ENCODE measurements around the gene PCDHGB2. TPM values are rescaled to one million over a fixed set of nuclear protein-coding genes. Genes with fewer than 3 reads are reported as not detected.
"Not testable (repeated sequence)": the region's sequence is repeated elsewhere in the genome, so short reads cannot be mapped to it uniquely, and the experiment has no call there.

Gene PCDHGB2
- 1.4 and 2.2 TPM in 2 replicates for total RNA-seq (2014; rRNA removed)
- Bru-seq, nascent RNA: percentile 69 among the genes with signal in this experiment
- BruChase-seq, experiment 1, labeled RNA remaining after a 6-hour chase: percentile 89 among the genes with signal in this experiment
- percentile 93 among the genes with signal in this experiment for BruChase-seq, experiment 2, labeled RNA remaining after a 2-hour chase
- long read RNA-seq, full-length matches to known transcripts: 9 of 9 reads
- long read RNA-seq, partial matches to known transcripts: 0 of 9 reads
- long read RNA-seq, other reads (novel, unspliced or antisense): 0 of 9 reads

GRCh38 chr5:141359790-141360426 is at the start of gene PCDHGB2:
Gene PCDHGB2, plus strand, starts transcription at chr5:141359994. Its CDS starts 142 bp downstream, at chr5:141360136.
- H3F3A ChIP-seq (ENCODE audit: low read length, unreplicated experiment): no peaks in the 10 kb centered on the region
- intact Hi-C loops (cut with micrococcal nuclease): loop anchor here (1.0 to 5.0 kb wide), 2 partner anchors 200 to 268 kb away; partner anchors contain the start of gene PCDHB2
- peak within 1 kb of the TSS; percentile 94 for H2AFZ ChIP-seq (ENCODE audit: low read length)
- H3K36me3 ChIP-seq (ENCODE audit: low read depth, low read length): no peaks in the 10 kb centered on the region
- TSS peak; percentile 36 for BruUV-seq (replicated peaks)
- H3K9me3 ChIP-seq (ENCODE audit: low read length): no peaks in the 10 kb centered on the region; the same call in 1 of the 2 replicates
- H3K4me2 ChIP-seq (ENCODE audit: low read length): peak within 1 kb of the TSS; percentile 80
- ATAC-seq: peak; percentile 62
- H3K4me3 ChIP-seq (ENCODE audit: low read length): peak within 1 kb of the TSS; percentile 69
- peak within 1 kb of the TSS; percentile 53 for H3K9ac ChIP-seq (ENCODE audit: low read length)
- peak; percentile 63 for DNase-seq
- 0 out of 2 replicates have a peak within 1 kb of the TSS, but pooled peaks have one; percentile 23 for H3K27ac ChIP-seq (ENCODE audit: low read length)
- CTCF ChIA-PET: interaction anchor here (0.6 to 1.1 kb wide), 2 partner anchors 201 to 204 kb away, joined by 4 to 5 read pairs; no protein-coding TSS in a partner anchor
- H3K79me2 ChIP-seq (ENCODE audit: low read length): no peaks in the 10 kb centered on the region
- no peaks in the 10 kb centered on the region for H3K27me3 ChIP-seq (ENCODE audit: low read length)
- H3K9me2 ChIP-seq (replicated peaks; ENCODE audit: low read length): no peaks in the 10 kb centered on the region
- peak; percentile 67; the same call in 1 of the 2 replicates for TF ChIP-seq CTCF (conservative IDR thresholded peaks at IDR 0.05; ENCODE audit: low read depth, low read length)
- no peak for TF ChIP-seq EZH2phosphoT487 (IDR thresholded peaks at IDR 0.05; ENCODE audit: borderline replicate concordance, low read length)
- POLR2A ChIA-PET (ENCODE audit: unreplicated experiment): no interaction called here
- H3K4me1 ChIP-seq (ENCODE audit: insufficient read depth, low read length): 0 out of 2 replicates have a peak, but pooled peaks cover 3% of the 10 kb centered on the region
- no peaks in the 10 kb centered on the region for H4K20me1 ChIP-seq (ENCODE audit: low read length)

- ChIA-PET CTCF (no interaction called here), POLR2A (ENCODE audit: unreplicated experiment) (no interaction called here)
- ATAC-seq: no peak
- Histone ChIP-seq H3K27me3 (ENCODE audit: low read length) (no peaks in the 10 kb centered on the region), H3K9me2 (replicated peaks; ENCODE audit: low read length) (no peaks in the 10 kb centered on the region), H3K9me3 (ENCODE audit: low read length) (peaks cover 14% of the 10 kb centered on the region), H3K79me2 (ENCODE audit: low read length) (peaks cover 10% of the 10 kb centered on the region), H3K4me1 (ENCODE audit: insufficient read depth, low read length) (no peaks in the 10 kb centered on the region), H4K20me1 (ENCODE audit: low read length) (no peaks in the 10 kb centered on the region), H3K27ac (ENCODE audit: low read length) (no peak overlapping the region), H2AFZ (ENCODE audit: low read length) (no peak overlapping the region), H3K36me3 (ENCODE audit: low read depth, low read length) (peaks cover 21% of the 10 kb centered on the region), H3K4me3 (ENCODE audit: low read length) (no peak overlapping the region), H3K9ac (ENCODE audit: low read length) (no peak overlapping the region), H3F3A (ENCODE audit: low read length, unreplicated experiment) (no peaks in the 10 kb centered on the region), H3K4me2 (ENCODE audit: low read length) (no peak overlapping the region)
- no peak for TF ChIP-seq EZH2 (IDR thresholded peaks at IDR 0.05; ENCODE audit: low read length, unreplicated experiment)
- no peak for TF ChIP-seq EZH2phosphoT487 (IDR thresholded peaks at IDR 0.05; ENCODE audit: borderline replicate concordance, low read length)
- TF ChIP-seq CTCF (conservative IDR thresholded peaks at IDR 0.05; ENCODE audit: low read depth, low read length): no peak
- DNase-seq: no peak
- BruUV-seq (replicated peaks): no TSS peak
- intact Hi-C loops (cut with micrococcal nuclease): no loop called here
Observed at GRCh38 chr5:141313711-141314110, 46.1 kb upstream of the PCDHGB2 start.

- intact Hi-C loops (cut with micrococcal nuclease); H2AFZ ChIP-seq (ENCODE audit: low read length); H3K4me2 ChIP-seq (ENCODE audit: low read length); H3K27me3 ChIP-seq (ENCODE audit: low read length); H3F3A ChIP-seq (ENCODE audit: low read length, unreplicated experiment); H3K4me1 ChIP-seq (ENCODE audit: insufficient read depth, low read length); ATAC-seq; CTCF ChIA-PET; H3K9ac ChIP-seq (ENCODE audit: low read length); H3K27ac ChIP-seq (ENCODE audit: low read length); H3K9me2 ChIP-seq (replicated peaks; ENCODE audit: low read length); H3K4me3 ChIP-seq (ENCODE audit: low read length); H4K20me1 ChIP-seq (ENCODE audit: low read length); DNase-seq; POLR2A ChIA-PET (ENCODE audit: unreplicated experiment); BruUV-seq (replicated peaks): not testable (repeated sequence)
- peaks cover 28% of the 10 kb centered on the region for H3K79me2 ChIP-seq (ENCODE audit: low read length)
- peaks cover 33% of the 10 kb centered on the region for H3K9me3 ChIP-seq (ENCODE audit: low read length)
- peaks cover 36% of the 10 kb centered on the region for H3K36me3 ChIP-seq (ENCODE audit: low read depth, low read length)
Observed at GRCh38 chr5:141316963-141317362, 42.8 kb upstream of the PCDHGB2 start.
